Bronchial epithelial cell (primary cell): ENCODE data around the gene IQGAP1. TPM values are rescaled to one million over a fixed set of nuclear protein-coding genes. Genes with fewer than 3 reads are reported as not detected.

ENCODE experiments used
- DNase-seq: peaks from one replicate; pipeline ENCODE4 v3.0.0-alpha.2; 2010; ENCODE audit warnings: low read depth
- FAIRE-seq: peaks from 2 replicates; lab custom pipeline; 2011; peaks lifted over from hg19 to GRCh38; lab: Jason Lieb, UNC
- H3K27me3 ChIP-seq: 2 replicates; pipeline ENCODE4 v1.5.1; 2011; ENCODE audit warnings: low read length; ENCODE audit not compliant: control insufficient read depth, insufficient read depth
- H3K36me3 ChIP-seq: 2 replicates; pipeline ENCODE4 v1.5.1; 2011; ENCODE audit warnings: low read length; ENCODE audit not compliant: control insufficient read depth, insufficient read depth
- H3K4me3 ChIP-seq: 2 replicates; pipeline ENCODE4 v1.5.1; 2011; ENCODE audit warnings: mild to moderate bottlenecking, low read depth, low read length, control low read depth
- total RNA-seq: library from RNA; depleted of rRNA; stranded (reverse); fragments of >200 nt; gene quantifications from 2 replicates; pipeline ENCODE4 v1.2.1, GENCODE V29; 2014
- TF ChIP-seq, protein P1 (sequence below): IDR thresholded peaks from 2 replicates; pipeline ENCODE4 v1.5.1; 2011; ENCODE audit warnings: mild to moderate bottlenecking, moderate library complexity, low read length, control low read depth, inconsistent platforms; ENCODE audit not compliant: insufficient read depth, severe bottlenecking

The IQGAP1 gene
- total RNA-seq, 1 donor from 2014 or later: 163 TPM

DNA sequence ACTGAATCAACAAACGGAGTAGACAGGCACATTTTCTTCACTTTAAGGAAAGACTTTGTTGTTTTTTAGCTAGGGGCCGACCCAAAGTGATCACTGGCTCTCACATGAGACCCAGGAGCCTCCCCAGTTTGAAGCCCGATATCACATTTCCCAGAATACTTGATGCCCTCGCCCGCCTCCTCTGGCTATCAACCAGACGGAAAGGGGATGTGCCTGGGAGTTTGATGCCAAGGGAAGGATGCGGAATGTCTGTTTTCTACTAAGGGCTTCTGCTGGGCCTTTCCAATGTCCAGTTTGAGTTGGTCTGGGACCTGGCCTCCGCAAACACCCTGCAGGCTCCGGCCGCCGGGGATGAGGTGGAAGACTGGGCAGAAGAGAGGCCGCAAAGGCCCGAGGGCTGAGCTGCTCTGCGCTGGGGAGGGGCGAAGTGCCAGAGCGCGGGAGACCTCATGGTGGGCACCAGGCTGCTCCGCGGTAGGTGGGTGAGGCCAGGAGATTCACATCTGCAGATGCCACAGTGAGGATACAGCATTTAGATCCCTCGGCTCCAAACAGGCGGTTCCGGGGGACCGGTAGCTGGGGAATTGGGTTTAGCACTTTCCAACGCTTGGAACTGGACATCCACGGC is 36.4 kb upstream of the IQGAP1 start:
- Histone ChIP-seq H3K27me3 (no peaks in the 10 kb centered on the region), H3K4me3 (peak overlapping the region; percentile 69), H3K36me3 (no peaks in the 10 kb centered on the region)
- FAIRE-seq: no peak
- DNase-seq: no peak
- TF ChIP-seq, protein P1, sequence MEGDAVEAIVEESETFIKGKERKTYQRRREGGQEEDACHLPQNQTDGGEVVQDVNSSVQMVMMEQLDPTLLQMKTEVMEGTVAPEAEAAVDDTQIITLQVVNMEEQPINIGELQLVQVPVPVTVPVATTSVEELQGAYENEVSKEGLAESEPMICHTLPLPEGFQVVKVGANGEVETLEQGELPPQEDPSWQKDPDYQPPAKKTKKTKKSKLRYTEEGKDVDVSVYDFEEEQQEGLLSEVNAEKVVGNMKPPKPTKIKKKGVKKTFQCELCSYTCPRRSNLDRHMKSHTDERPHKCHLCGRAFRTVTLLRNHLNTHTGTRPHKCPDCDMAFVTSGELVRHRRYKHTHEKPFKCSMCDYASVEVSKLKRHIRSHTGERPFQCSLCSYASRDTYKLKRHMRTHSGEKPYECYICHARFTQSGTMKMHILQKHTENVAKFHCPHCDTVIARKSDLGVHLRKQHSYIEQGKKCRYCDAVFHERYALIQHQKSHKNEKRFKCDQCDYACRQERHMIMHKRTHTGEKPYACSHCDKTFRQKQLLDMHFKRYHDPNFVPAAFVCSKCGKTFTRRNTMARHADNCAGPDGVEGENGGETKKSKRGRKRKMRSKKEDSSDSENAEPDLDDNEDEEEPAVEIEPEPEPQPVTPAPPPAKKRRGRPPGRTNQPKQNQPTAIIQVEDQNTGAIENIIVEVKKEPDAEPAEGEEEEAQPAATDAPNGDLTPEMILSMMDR: no peak

DNA sequence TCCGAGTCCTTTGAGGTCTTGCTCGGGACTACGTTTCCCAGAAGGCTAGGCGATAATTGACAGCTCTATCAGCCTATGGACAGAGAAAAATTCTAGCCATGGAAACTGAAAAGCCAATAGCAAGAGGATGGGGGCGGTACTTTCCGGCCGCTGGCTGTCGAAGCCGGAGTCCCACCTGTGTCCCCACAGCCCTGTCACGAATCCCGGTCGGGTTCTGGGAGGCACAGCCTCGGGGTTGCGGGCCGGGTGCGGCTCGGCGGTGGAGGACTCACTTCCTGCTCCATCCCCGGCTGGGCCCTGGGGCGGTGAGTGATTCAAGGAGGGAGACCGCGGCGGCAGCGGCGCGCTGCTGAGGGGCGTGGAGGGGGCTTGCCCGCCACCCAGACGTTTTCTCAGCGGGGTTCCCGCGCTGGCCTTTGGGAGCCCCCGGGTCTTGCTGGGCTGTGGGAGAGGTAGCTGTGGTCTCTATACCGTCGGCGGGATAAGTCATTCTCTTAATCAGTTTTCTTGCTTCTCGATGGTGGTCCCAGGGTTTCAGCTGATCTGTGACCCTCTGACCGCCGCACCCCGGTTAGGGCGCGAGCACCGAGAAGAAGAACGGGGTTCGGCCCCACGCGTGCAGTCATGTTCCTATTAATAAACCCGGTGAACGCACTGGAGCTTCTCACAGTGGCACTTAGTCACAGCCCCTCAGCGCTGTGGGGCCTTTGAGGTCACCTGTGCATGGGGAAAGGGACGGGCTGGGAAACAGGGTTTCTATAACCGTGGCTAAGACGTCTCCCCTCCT is 35.7 kb upstream of the IQGAP1 start, which contains the start of gene ZNF774:
ZNF774 (plus strand) TSS at position 178 of the 787 bp plus-strand sequence. CDS start 2,377 bp downstream, outside the sequence.
- no peaks in the 10 kb centered on the region for H3K36me3 ChIP-seq
- TF ChIP-seq, protein P1: no peak
- H3K27me3 ChIP-seq: no peaks in the 10 kb centered on the region
- peak within 1 kb of the TSS; percentile 69 for H3K4me3 ChIP-seq
- DNase-seq: peak; percentile 94
- FAIRE-seq: no peak

DNA sequence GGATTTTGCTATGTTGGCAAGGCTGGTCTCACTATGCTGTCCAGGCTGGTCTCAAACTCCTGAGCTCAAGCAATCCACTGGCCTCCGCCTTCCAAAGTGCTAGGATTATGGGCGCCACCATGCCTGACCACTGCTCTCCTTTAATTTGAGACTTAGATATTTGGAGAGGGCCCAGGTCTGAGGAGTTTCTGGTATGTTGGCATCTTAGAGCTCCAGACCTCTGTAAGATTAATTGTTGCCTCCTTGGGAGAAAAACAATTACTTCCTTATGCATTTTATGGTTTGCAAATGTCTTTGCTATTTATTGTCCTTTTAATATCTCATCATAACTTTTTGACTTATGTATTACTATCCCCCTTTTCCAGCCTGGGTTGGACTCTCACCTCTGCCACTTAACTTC is 33.1 kb upstream of the IQGAP1 start:
- no peak overlapping the region for H3K4me3 ChIP-seq
- DNase-seq (no peak), FAIRE-seq (no peak)
- TF ChIP-seq, protein P1: no peak
- H3K36me3 ChIP-seq: peaks cover under 1% of the 10 kb centered on the region
- no peaks in the 10 kb centered on the region for H3K27me3 ChIP-seq

DNA sequence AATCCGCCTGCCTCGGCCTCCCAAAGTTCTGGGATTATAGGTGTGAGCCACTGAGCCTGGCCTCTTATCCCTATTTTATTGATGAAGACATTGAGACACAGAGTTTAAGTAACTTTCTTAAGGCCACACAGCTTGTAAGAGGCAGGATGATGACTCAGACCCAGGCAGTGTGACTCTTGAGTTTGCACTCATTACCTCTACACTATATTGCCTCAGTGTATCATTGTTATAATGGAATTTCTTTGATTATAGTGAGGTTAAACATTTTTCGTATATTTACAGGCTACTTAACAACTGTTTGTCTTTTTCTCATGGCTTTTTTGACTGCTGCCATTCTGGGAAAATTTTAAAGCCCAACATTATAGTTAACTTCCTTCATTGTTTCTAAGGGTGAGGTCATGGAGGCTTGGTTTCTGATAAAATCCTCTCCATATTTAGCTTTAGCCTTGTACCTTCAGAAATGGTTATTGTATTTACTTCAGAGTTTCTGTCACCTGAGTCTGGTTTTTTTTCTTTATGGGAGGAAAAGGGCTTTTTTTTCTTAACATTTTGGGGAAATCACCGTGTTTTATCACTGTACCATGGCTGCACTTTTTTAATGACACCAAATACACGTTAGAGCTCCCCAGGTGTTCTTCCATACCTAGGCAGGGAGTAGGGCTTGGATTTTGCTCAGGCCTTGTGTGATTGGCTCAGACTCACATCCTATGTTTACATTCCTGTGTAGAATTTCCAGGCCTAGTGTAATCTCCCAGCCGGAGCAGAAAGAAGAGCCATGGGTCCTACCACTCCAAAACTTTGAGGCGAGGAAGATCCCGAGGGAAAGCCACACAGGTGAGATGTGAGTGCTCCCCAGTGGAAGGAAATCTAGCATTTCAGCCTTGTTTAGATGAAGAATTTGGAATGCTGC is 29.7 kb upstream of the IQGAP1 start:
- TF ChIP-seq, protein P1: no peak
- peak; percentile 71 for DNase-seq
- H3K27me3 ChIP-seq: no peaks in the 10 kb centered on the region
- FAIRE-seq: no peak
- peaks cover 3% of the 10 kb centered on the region for H3K36me3 ChIP-seq
- no peak overlapping the region for H3K4me3 ChIP-seq

DNA sequence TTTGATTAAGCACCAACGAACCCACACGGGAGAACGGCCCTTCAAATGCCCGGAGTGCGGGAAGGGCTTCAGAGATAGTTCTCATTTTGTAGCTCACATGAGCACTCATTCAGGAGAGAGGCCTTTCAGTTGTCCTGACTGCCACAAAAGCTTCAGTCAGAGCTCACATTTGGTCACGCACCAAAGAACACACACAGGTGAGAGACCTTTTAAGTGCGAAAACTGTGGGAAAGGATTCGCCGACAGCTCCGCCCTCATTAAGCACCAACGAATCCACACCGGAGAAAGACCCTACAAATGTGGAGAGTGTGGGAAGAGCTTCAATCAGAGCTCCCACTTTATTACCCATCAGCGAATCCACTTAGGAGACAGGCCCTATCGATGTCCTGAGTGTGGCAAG is 27.3 kb upstream of the IQGAP1 start:
- FAIRE-seq: no peak
- Histone ChIP-seq H3K4me3 (no peak overlapping the region), H3K36me3 (peaks cover 3% of the 10 kb centered on the region), H3K27me3 (no peaks in the 10 kb centered on the region)
- DNase-seq: no peak
- TF ChIP-seq, protein P1: no peak
